Measurements from ENCODE around the gene PCGF2. TPM values are rescaled to one million over a fixed set of nuclear protein-coding genes. Genes with fewer than 3 reads are reported as not detected.

Gene PCGF2
- polyA plus RNA-seq, 1 donor from 2014 or later: 11.7 TPM

GRCh38 chr17:38706505-38707216, 41.5 kb downstream of the PCGF2 start:
- Histone ChIP-seq H3K27ac (ENCODE audit: low read length) (no peak overlapping the region), H3K27me3 (ENCODE audit: insufficient read depth, low read depth, low read length) (peaks cover 21% of the 10 kb centered on the region), H3K4me3 (ENCODE audit: low read length) (peak overlapping the region; percentile 91), H2AFZ (ENCODE audit: low read depth, low read length) (no peak overlapping the region), H4K20me1 (ENCODE audit: insufficient read depth) (no peaks in the 10 kb centered on the region), H3K4me2 (ENCODE audit: low read length) (peak overlapping the region; percentile 92), H3K9ac (ENCODE audit: low read length) (peak overlapping the region; percentile 67), H3K79me2 (replicated peaks; ENCODE audit: insufficient read depth, low read length) (peaks cover 19% of the 10 kb centered on the region), H3K36me3 (ENCODE audit: insufficient read depth, low read length) (no peaks in the 10 kb centered on the region), H3K9me2 (ENCODE audit: insufficient read depth, low read length) (no peaks in the 10 kb centered on the region), H3F3A (ENCODE audit: insufficient read depth, low read length, poor library complexity, severe bottlenecking) (no peaks in the 10 kb centered on the region), H3K9me3 (ENCODE audit: low read length) (no peaks in the 10 kb centered on the region)
- TF ChIP-seq, protein P1, sequence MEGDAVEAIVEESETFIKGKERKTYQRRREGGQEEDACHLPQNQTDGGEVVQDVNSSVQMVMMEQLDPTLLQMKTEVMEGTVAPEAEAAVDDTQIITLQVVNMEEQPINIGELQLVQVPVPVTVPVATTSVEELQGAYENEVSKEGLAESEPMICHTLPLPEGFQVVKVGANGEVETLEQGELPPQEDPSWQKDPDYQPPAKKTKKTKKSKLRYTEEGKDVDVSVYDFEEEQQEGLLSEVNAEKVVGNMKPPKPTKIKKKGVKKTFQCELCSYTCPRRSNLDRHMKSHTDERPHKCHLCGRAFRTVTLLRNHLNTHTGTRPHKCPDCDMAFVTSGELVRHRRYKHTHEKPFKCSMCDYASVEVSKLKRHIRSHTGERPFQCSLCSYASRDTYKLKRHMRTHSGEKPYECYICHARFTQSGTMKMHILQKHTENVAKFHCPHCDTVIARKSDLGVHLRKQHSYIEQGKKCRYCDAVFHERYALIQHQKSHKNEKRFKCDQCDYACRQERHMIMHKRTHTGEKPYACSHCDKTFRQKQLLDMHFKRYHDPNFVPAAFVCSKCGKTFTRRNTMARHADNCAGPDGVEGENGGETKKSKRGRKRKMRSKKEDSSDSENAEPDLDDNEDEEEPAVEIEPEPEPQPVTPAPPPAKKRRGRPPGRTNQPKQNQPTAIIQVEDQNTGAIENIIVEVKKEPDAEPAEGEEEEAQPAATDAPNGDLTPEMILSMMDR (IDR thresholded peaks at IDR 0.05; ENCODE audit: poor library complexity, severe bottlenecking): no peak
- peak; percentile 5 for TF ChIP-seq MXI1 (conservative IDR thresholded peaks at IDR 0.05; ENCODE audit: poor library complexity, severe bottlenecking)

- Histone ChIP-seq H3K27ac (ENCODE audit: low read length) (no peak overlapping the region), H4K20me1 (ENCODE audit: insufficient read depth) (no peaks in the 10 kb centered on the region)
- TF ChIP-seq POLR2AphosphoS5 (IDR thresholded peaks at IDR 0.05) (no peak), MXI1 (conservative IDR thresholded peaks at IDR 0.05; ENCODE audit: poor library complexity, severe bottlenecking) (peak; percentile 88), EZH2 (IDR thresholded peaks at IDR 0.05; ENCODE audit: borderline replicate concordance, insufficient read depth, low read length, poor library complexity, severe bottlenecking) (no peak), RAD21 (conservative IDR thresholded peaks at IDR 0.05) (no peak), EP300 (conservative IDR thresholded peaks at IDR 0.05; ENCODE audit: poor library complexity, severe bottlenecking) (no peak)
- TF ChIP-seq, protein P2, sequence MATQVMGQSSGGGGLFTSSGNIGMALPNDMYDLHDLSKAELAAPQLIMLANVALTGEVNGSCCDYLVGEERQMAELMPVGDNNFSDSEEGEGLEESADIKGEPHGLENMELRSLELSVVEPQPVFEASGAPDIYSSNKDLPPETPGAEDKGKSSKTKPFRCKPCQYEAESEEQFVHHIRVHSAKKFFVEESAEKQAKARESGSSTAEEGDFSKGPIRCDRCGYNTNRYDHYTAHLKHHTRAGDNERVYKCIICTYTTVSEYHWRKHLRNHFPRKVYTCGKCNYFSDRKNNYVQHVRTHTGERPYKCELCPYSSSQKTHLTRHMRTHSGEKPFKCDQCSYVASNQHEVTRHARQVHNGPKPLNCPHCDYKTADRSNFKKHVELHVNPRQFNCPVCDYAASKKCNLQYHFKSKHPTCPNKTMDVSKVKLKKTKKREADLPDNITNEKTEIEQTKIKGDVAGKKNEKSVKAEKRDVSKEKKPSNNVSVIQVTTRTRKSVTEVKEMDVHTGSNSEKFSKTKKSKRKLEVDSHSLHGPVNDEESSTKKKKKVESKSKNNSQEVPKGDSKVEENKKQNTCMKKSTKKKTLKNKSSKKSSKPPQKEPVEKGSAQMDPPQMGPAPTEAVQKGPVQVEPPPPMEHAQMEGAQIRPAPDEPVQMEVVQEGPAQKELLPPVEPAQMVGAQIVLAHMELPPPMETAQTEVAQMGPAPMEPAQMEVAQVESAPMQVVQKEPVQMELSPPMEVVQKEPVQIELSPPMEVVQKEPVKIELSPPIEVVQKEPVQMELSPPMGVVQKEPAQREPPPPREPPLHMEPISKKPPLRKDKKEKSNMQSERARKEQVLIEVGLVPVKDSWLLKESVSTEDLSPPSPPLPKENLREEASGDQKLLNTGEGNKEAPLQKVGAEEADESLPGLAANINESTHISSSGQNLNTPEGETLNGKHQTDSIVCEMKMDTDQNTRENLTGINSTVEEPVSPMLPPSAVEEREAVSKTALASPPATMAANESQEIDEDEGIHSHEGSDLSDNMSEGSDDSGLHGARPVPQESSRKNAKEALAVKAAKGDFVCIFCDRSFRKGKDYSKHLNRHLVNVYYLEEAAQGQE (IDR thresholded peaks at IDR 0.05; ENCODE audit: borderline replicate concordance): no peak
Measured at GRCh38 chr17:38705803-38706504, 42.2 kb downstream of the PCGF2 start.

More at GRCh38 chr17:38705803-38706504, 42.2 kb downstream of the PCGF2 start:
- no peaks in the 10 kb centered on the region for H3F3A ChIP-seq (ENCODE audit: insufficient read depth, low read length, poor library complexity, severe bottlenecking)
- H3K36me3 ChIP-seq (ENCODE audit: insufficient read depth, low read length): no peaks in the 10 kb centered on the region
- peak overlapping the region; percentile 91 for H3K4me3 ChIP-seq (ENCODE audit: low read length)
- peaks cover 21% of the 10 kb centered on the region for H3K27me3 ChIP-seq (ENCODE audit: insufficient read depth, low read depth, low read length)
- H3K9me2 ChIP-seq (ENCODE audit: insufficient read depth, low read length): no peaks in the 10 kb centered on the region
- peak overlapping the region; percentile 92 for H3K4me2 ChIP-seq (ENCODE audit: low read length)
- peaks cover 19% of the 10 kb centered on the region for H3K79me2 ChIP-seq (replicated peaks; ENCODE audit: insufficient read depth, low read length)
- H2AFZ ChIP-seq (ENCODE audit: low read depth, low read length): no peak overlapping the region
- peak overlapping the region; percentile 67 for H3K9ac ChIP-seq (ENCODE audit: low read length)
- no peaks in the 10 kb centered on the region for H3K9me3 ChIP-seq (ENCODE audit: low read length)

Data from neural cell (in vitro differentiated cells).